Transverse colon (tissue), 4 donors: ENCODE data around the gene PTPN20. TPM values are rescaled to one million over a fixed set of nuclear protein-coding genes. Genes with fewer than 3 reads are reported as not detected.
"Not testable (repeated sequence)": the region's sequence is repeated elsewhere in the genome, so short reads cannot be mapped to it uniquely, and the experiment has no call there.

Experiments used
- DNase-seq: peaks from one replicate; pipeline ENCODE4 v3.0.0-alpha.2; 2019
- H3K27ac ChIP-seq, 4 donors: fragments of 200-600 bp; sonication (generic); 2 replicates each; pipeline ENCODE4 v1.5.1; 2016 to 2018; ENCODE audit warnings: inconsistent platforms in 4 of 4
- H3K27me3 ChIP-seq: fragments of 200-600 bp; sonication (generic); 2 replicates; pipeline ENCODE4 v1.5.1; 2017; ENCODE audit warnings: inconsistent platforms
- H3K36me3 ChIP-seq, 4 donors: fragments of 200-600 bp; sonication (generic); 2 replicates each; pipeline ENCODE4 v1.5.1; 2017 to 2019; ENCODE audit warnings: inconsistent platforms in 4 of 4
- H3K4me1 ChIP-seq, 4 donors: fragments of 200-600 bp; sonication (generic); 2 replicates each; pipeline ENCODE4 v1.5.1; 2017 to 2020; ENCODE audit warnings: inconsistent platforms in 4 of 4
- H3K4me3 ChIP-seq, 4 donors: fragments of 200-600 bp; sonication (generic); 1 replicate in 1 of 4; 2 replicates in 3 of 4; pipeline versions ENCODE4 v1.5.1 to v1.6.1; 2017 to 2019; ENCODE audit warnings: inconsistent platforms in 4 of 4
- H3K9me3 ChIP-seq, 2 donors: fragments of 200-600 bp; sonication (generic); 2 replicates each; pipeline ENCODE4 v1.5.1; 2017 to 2019; ENCODE audit warnings: inconsistent platforms in 2 of 2
- POLR2AphosphoS5 ChIP-seq, 3 donors: sonication (generic); formaldehyde crosslinking; IDR thresholded peaks; one replicate each; pipeline ENCODE4 v1.6.1; 2016; ENCODE audit warnings: antibody characterized with exemption in 3 of 3
- WGBS, 2 donors: methylation state at CpG; one replicate each; pipeline ENCODE4 v1.1.5; 2018; ENCODE audit warnings: low coverage in 1 of 2; 5-methylcytosine and 5-hydroxymethylcytosine counted together
- in situ Hi-C, 4 donors: fragments of 200-750 bp; cut with MboI; loops; one replicate each; pipeline versions ENCODE4 v1.15.0 to v1.15.1; 2017; ENCODE audit warnings: low sequenced_read_pairs in 3 of 4, low pct_ligation_motif_present in 1 of 4, low pct_unique_long_range_greater_than_20kb in 1 of 4
- intact Hi-C: fragments of 100-400 bp; cut with DNase I; formaldehyde crosslinking; loops from one replicate; pipeline ENCODE4 v1.15.1; 2023; ENCODE audit warnings: low total_unique reads
- total RNA-seq, 4 donors: library from RNA; depleted of rRNA; stranded (reverse); fragments of >200 nt; gene quantifications; one replicate each; pipeline ENCODE4 v1.1.0, GENCODE V29; 2016
- TF ChIP-seq, protein P1 (sequence below), 5 experiments: fragments of 200-600 bp in 3 of 5; fragments of 450-650 bp in 2 of 5; sonication (generic) in 3 of 5; IDR thresholded peaks; 1 replicate in 2 of 5; 2 replicates in 3 of 5; pipeline ENCODE4 v1.5.1; 2016 to 2017; ENCODE audit warnings: antibody characterized with exemption in 5 of 5, inconsistent platforms in 3 of 5, mild to moderate bottlenecking in 2 of 5, moderate library complexity in 1 of 5

The PTPN20 gene
- total RNA-seq, 4 donors from 2014 or later = 1.6 to 34.0 (median 4.9) TPM; not detected in 1

DNA sequence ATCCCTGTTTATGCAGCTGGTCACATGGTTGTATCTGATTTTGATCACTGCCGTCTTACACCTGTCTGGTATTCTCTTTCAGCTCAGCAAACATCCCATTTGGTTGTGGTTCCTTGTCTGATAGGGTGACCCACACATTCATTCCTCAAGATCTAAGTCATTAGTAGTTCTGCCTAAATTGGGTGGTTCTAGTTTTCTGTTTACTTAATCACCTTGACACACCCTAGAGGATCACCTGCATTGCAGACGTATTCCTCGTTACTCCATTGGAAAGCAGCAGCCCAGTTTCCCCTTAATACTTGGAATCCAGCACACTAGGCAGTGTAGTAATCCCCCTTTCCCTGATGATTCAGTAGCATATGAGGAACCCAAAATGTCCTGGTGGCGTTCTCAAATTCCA lies 41.3 kb downstream of the PTPN20 start:
- in situ Hi-C loops, H3K27me3 ChIP-seq, intact Hi-C loops, H3K4me1 ChIP-seq, H3K4me3 ChIP-seq, DNase-seq, H3K9me3 ChIP-seq, H3K27ac ChIP-seq, H3K36me3 ChIP-seq: not testable (repeated sequence)
- WGBS, 2 donors = 50 to 63% methylated on average over 2 to 3 of the region's 4 CpGs

DNA sequence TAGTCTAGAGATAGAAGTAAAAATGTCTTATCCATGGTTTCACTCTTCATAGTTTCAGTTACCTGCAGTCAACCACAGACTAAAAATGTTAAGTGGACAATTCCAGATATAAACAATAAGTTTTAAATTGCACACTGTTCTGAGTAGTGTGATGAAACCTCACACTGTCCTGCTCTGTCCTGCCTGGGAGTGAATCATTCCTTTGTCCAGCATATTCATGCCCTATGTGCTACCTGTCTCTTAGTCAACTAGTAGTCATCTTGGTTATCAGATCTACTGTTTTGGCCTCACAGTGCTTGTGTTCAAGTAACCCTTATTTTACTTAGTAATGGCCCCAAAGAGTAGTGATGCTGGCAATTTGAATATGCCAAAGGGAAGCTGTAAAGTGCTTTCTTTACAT lies 49.5 kb downstream of the PTPN20 start:
- in situ Hi-C loops, H3K4me3 ChIP-seq, intact Hi-C loops: not testable (repeated sequence)

DNA sequence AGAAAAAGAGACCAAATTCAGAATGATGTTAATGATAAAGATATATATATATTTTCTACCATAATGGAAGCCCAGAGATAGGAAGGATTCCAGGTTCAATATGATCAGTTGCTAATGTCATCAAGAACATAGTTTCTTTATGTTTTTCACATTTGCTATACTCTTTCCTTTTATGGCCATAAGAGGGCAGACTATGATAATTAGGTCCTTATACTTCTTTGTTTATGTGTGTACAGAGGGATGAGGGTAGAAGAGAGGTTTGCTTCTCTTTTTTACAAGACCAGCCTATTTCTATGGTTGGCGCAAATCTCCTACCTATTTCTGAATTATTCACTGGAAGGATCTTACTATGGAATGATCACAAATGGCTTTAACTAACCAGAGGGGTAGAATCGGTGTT lies 52.1 kb downstream of the PTPN20 start:
- H3K4me3 ChIP-seq, H3K27me3 ChIP-seq, in situ Hi-C loops, H3K4me1 ChIP-seq, intact Hi-C loops, H3K9me3 ChIP-seq, H3K27ac ChIP-seq, DNase-seq, H3K36me3 ChIP-seq: not testable (repeated sequence)
- 59% methylated on average over 2 of the region's 2 CpGs; no CpG with 5 or more reads in 1 of the 2 donors for WGBS, 2 donors

More for the DNA sequence above, 49.5 kb downstream of the PTPN20 start:
- DNase-seq, H3K4me1 ChIP-seq, H3K36me3 ChIP-seq, H3K27ac ChIP-seq, H3K9me3 ChIP-seq, H3K27me3 ChIP-seq: not testable (repeated sequence)

DNA sequence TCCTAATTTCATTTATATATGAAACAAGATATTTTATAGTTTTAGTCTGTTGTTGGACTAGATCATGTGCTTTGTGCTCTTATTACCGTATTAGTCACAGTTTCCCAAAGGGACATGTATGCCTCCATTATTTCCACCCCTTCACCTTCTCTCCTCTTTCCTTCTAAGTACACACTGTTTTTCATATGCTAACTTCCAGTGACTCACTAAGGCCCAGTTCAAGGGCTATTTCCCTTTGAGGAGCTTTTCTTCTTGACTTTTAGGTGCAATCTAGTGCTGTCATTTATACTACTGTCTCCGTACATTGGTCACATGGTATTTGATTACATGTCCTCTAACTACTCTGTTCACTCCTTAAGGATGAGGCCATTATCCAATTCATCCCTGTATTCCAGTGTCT lies 55.8 kb downstream of the PTPN20 start:
- DNase-seq, H3K9me3 ChIP-seq, H3K4me1 ChIP-seq, H3K27ac ChIP-seq, in situ Hi-C loops, H3K27me3 ChIP-seq, H3K4me3 ChIP-seq, intact Hi-C loops, H3K36me3 ChIP-seq: not testable (repeated sequence)
- WGBS, 2 donors = no CpG with 5 or more reads among the region's 2 CpGs

DNA sequence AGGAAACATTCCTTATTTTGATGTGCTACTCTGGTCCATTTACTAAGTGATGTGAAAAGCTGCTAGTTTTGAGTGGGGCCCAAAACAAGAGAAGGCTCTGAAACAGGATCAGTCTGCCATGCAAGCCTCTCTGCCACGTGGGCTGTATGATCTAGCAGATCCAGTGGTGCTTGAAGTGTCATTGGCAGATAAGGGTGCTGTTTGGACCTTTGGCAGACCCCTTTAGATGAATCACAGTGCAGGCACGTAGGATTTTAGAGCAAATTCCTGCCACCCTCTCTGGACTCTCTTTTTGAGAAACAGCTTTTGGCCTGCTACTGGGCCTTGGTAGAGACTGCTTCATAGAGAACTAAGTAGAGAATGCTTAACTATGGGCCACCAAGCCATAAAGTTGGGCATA lies 69.0 kb downstream of the PTPN20 start:
- H3K36me3 ChIP-seq, H3K4me3 ChIP-seq, H3K9me3 ChIP-seq, H3K4me1 ChIP-seq, intact Hi-C loops, H3K27ac ChIP-seq, in situ Hi-C loops, H3K27me3 ChIP-seq, DNase-seq: not testable (repeated sequence)
- WGBS, 2 donors = no CpG with 5 or more reads among the region's 2 CpGs

DNA sequence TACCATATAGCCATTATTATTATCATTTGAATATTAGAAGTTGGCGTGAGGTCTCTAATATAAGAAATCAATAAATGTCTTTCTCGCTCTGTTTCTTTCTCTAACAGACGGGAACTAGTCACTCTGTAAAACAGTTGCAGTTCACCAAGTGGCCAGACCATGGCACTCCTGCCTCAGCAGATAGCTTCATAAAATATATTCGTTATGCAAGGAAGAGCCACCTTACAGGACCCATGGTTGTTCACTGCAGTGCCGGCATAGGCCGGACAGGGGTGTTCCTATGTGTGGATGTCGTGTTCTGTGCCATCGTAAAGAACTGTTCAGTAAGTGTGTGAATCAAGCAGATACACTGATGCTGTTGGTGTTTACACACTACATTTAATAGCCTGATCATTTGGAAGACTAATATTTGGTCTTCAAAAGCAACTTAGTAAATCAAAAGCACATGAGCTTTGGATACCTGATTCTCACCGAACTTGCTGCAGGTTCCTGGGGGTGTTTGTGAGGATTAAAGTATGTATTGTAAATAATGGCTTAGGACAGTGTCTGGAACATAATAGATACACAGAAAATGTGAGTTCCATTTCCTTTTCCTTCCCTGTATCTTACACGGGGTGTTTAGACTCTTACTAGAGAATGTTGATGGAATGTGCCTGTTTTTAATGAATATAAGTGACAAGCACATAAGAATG lies 76.2 kb downstream of the PTPN20 start:
- H3K36me3 ChIP-seq, intact Hi-C loops, DNase-seq, H3K27me3 ChIP-seq, H3K4me3 ChIP-seq, H3K9me3 ChIP-seq, in situ Hi-C loops, H3K27ac ChIP-seq, H3K4me1 ChIP-seq: not testable (repeated sequence)
- no CpG with 5 or more reads among the region's 10 CpGs for WGBS, 2 donors

DNA sequence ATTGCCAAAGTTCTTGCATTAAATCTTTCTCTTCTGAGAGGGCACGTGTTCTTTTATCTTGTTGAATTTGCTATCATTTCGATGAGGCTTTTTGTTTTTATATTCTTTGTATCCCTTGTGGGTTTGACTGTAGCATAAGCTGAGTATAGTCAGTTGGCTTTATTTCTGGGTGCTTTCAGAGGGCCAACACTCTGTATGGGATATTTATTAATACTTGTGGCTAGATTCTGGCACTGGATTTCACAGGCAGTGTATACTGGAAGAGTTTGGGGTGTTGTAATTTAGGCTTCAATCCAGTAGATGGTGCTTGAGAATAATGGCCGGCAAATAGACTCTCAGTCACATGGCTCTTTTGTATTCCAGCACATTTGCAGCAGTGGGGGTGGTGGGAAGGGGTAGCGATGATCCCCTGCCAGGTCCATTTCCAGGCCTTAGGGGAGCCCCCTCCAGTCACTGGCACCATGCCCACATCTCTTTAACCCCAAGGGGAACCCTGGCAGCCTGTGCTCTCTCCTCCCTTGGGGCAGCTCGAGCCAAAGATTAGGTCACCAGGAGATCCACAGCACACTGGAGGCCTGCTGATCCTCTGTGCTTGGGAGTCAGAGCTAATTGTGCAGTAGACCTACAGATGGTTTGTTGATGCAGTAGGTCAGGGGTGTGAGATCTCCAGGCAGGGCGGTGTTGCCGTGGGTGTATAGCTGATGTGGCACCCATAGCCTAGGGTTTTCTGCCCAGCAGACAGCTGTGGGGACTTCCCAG lies 81.8 kb downstream of the PTPN20 start:
- H3K27me3 ChIP-seq = no peaks in the 10 kb centered on the region
- H3K27ac ChIP-seq = peak overlapping the region in 3 of 4 donors; percentile 2 to 40 (median 7)
- peak; percentile 25 for DNase-seq
- 64 to 91% methylated on average over 2 to 7 of the region's 7 CpGs for WGBS, 2 donors
- intact Hi-C loops (no loop called here), in situ Hi-C loops (no loop called here)
- H3K4me1 ChIP-seq = peaks cover 0 to 11% (median 0%) of the 10 kb centered on the region in 4 donors
- TF ChIP-seq POLR2AphosphoS5 (IDR thresholded peaks at IDR 0.05) = no peak
- TF ChIP-seq, protein P1, sequence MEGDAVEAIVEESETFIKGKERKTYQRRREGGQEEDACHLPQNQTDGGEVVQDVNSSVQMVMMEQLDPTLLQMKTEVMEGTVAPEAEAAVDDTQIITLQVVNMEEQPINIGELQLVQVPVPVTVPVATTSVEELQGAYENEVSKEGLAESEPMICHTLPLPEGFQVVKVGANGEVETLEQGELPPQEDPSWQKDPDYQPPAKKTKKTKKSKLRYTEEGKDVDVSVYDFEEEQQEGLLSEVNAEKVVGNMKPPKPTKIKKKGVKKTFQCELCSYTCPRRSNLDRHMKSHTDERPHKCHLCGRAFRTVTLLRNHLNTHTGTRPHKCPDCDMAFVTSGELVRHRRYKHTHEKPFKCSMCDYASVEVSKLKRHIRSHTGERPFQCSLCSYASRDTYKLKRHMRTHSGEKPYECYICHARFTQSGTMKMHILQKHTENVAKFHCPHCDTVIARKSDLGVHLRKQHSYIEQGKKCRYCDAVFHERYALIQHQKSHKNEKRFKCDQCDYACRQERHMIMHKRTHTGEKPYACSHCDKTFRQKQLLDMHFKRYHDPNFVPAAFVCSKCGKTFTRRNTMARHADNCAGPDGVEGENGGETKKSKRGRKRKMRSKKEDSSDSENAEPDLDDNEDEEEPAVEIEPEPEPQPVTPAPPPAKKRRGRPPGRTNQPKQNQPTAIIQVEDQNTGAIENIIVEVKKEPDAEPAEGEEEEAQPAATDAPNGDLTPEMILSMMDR (IDR thresholded peaks at IDR 0.05) = peak; percentile 10 to 45 (median 44)
- H3K36me3 ChIP-seq = no peaks in the 10 kb centered on the region
- H3K9me3 ChIP-seq = no peaks in the 10 kb centered on the region
- no peak overlapping the region for H3K4me3 ChIP-seq
